Measurements from ENCODE around the gene ESPNL.
A peak's percentile ranks its signal among the peaks of the same experiment; 100 is the strongest.

Gene ESPNL

DNA sequence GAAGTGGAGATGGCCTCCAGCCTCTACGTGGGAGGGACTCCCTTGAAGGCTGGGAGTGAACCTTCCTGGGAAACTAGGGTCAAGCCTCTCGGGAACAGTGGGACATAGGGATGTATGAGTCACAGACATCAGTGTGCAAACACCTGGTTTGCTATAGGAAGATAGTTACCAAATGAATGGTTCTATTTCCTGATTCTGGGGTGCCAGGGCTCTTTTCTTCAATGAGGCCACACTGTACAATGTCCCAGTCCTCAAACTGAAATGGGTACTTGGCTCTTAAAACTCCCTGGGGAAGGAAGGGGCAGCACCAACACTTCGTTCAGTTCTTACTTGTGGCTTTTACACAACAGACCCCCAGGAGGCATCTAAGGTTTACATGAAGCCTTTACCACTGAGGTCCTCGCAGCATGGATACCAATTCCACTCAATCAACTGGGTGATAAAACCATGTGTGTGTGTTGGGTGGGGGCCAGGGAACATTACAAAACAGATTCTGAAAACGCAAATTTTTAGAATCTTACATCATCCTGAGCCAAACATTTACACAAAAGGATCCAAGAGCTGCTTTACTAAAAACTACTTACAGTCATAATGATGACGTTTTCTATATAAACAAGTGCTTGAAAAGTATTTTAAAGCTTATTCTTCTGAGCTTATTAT, 69.0 kb downstream of the ESPNL start:
- no peak for TF ChIP-seq GATA2 (IDR thresholded peaks at IDR 0.05; ENCODE audit: low read depth, low read length)
- no peak for TF ChIP-seq GATA3 (IDR thresholded peaks at IDR 0.05; ENCODE audit: low read depth, low read length)

DNA sequence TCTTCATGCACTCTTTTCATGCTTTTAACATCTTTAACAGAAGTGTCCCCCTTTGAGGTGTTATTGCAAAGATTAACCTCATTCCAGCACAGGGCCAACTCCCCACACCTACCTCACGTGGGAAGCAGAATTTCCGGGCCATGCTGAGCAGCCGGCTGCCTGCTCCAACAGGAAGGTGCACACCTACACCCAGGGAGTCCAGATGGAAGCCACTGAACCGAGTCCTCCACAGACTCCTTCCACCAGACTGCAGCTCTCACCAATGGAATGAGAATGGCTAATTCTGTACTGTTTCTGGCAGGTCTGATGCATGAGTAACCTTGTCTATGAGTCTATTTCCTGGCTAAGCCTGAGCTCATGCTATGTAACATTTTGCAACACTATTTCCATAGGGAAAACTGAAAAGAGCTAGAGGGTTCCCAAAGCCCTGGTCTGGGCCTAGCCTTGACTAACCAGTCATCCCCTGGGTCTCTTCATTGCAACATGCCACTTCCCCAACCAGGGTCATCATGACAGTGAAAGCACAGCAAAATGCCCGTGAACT, 69.6 kb downstream of the ESPNL start:
- TF ChIP-seq GATA3 (IDR thresholded peaks at IDR 0.05; ENCODE audit: low read depth, low read length) (no peak), GATA2 (IDR thresholded peaks at IDR 0.05; ENCODE audit: low read depth, low read length) (no peak)

DNA sequence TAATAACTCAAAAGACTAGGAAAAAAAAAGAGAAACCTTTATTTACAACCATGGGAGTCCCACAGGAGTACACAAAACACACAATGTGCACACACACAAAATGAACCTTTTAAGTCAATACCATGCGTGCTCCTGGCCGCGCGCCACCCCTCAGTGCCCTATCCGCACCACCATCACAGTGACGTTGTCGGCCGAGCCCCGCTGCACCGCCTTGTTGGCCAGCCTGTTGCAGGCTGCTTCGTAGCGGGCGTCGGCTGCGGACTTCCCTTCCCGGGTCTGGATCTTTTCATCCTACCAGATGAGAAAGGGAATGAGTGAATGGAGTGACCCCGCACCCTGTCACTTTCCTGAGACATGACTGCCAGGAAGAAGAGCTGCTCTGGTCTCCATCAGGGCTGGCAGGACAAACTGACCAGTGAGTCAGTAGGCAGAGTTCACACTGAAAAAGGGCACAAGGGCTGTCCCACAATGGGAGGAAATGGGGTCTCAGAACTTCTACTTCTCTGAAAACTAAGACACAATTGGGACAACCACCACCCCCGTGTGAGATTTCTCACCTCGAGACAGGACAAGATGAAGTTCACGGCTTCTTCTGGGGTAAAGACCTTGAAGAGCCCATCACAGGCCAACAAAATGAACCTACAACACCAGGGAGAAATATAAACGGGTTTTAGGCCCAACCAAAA, 70.4 kb downstream of the ESPNL start:
- TF ChIP-seq GATA3 (IDR thresholded peaks at IDR 0.05; ENCODE audit: low read depth, low read length) = no peak
- no peak for TF ChIP-seq GATA2 (IDR thresholded peaks at IDR 0.05; ENCODE audit: low read depth, low read length)

DNA sequence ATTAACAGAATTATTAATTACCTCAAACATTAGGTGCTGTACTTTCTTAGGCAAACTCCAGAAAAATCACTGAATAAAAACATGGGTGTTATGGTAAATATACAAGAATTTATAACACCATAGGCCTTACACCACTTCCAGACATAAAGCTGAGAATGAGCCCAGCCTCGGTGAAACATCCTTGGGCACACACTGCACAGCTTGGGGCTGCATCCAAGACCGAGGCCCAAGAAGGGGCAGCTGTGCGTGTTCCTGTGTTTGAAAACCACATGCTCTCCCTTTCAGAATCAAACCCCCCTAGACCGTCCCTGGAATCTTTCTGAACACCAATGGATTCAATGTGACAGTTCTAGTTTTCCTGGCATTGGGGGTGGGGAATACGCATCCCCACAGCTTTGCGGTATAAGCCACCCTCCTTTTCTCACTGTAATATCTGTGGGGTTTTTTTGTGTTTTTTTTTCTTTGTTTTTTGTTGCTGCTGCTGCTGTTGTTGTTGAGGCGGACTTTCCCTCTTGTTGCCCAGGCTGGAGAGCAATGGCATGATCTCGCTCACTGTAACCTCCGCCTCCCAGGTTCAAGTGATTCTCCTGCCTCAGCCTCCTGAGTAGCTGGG, 71.5 kb downstream of the ESPNL start:
- TF ChIP-seq GATA3 (IDR thresholded peaks at IDR 0.05; ENCODE audit: low read depth, low read length) (no peak), GATA2 (IDR thresholded peaks at IDR 0.05; ENCODE audit: low read depth, low read length) (no peak)

DNA sequence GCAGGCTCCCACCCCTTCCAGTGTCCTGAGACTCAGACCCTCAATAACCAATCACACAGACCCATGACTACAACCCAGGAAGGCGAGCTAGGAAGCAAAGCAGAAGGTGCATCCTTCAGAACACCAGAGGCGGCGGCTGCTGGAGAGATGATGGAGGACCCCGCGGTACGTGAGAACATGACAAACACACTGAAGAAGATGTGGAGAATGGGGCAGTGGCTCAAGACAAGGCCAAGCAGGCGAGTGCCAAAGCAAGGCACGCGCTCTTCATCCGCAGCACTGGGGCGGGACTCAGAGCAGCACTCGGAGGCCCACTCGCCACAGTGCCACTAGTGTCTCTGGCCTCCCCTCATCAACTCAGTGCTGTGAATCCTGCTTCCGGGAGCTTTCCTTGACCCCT, 72.3 kb downstream of the ESPNL start:
- TF ChIP-seq GATA3 (IDR thresholded peaks at IDR 0.05; ENCODE audit: low read depth, low read length) = no peak
- TF ChIP-seq GATA2 (IDR thresholded peaks at IDR 0.05; ENCODE audit: low read depth, low read length) = no peak

DNA sequence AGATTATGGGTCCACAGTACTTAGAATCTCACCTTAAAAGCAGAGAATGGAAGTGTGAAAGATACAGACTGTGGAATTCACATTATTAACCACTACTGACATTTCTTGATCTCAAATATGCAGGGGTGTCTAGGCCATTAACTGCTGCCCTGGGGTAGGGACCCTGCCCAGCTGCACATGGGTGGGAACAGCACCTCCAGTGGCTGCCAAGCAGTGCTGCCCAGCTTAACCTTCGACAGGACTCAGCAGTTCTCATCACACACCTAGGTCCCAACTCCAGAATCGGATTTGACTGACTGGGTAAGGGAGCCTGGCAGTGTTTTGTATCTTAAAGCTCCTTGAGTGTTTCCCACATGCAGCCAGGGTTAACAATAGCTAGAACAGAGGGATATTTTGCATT, 73.6 kb downstream of the ESPNL start:
- TF ChIP-seq GATA3 (IDR thresholded peaks at IDR 0.05; ENCODE audit: low read depth, low read length) (no peak), GATA2 (IDR thresholded peaks at IDR 0.05; ENCODE audit: low read depth, low read length) (no peak)

DNA sequence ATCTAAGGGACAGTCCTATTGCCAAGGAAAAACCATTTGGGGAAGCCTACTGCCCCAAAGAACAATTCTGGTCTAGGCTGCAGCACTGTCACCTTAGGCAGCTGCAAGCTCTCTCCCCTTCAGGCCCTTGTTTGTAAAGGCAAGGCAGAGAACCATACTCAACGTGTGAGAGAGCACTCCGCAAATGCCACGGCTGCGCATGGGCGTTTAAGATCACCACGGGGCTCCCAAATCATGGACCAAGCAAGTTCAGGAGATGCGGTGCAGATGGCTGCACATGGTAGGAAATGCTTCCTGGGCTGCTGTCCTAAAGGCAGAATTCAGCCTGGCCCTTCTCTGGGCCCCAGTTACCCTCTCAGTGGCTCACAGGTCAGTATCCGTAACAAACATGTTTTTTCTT, 74.2 kb downstream of the ESPNL start:
- TF ChIP-seq GATA3 (IDR thresholded peaks at IDR 0.05; ENCODE audit: low read depth, low read length) = no peak
- TF ChIP-seq GATA2 (IDR thresholded peaks at IDR 0.05; ENCODE audit: low read depth, low read length) = no peak

DNA sequence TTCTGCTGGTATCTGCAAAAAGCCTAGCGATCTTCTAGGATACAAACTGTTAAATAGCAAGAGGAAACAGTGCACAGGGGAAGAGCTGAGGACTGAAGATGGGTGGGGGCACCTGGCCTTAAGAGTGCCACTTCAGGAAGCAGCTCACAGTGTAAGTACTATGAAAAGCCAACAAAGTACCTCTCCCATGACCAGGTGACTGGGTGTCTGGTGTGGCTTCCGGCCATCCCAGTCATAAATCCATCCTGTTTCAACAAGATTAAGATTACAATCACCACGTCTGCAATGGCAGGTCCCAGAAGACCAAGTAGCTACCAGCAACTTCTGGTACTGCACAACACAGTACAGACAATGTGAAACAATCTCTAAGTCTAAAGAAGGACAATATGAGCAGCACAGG, 74.6 kb downstream of the ESPNL start:
- TF ChIP-seq GATA2 (IDR thresholded peaks at IDR 0.05; ENCODE audit: low read depth, low read length) (peak; percentile 63), GATA3 (IDR thresholded peaks at IDR 0.05; ENCODE audit: low read depth, low read length) (no peak)

DNA sequence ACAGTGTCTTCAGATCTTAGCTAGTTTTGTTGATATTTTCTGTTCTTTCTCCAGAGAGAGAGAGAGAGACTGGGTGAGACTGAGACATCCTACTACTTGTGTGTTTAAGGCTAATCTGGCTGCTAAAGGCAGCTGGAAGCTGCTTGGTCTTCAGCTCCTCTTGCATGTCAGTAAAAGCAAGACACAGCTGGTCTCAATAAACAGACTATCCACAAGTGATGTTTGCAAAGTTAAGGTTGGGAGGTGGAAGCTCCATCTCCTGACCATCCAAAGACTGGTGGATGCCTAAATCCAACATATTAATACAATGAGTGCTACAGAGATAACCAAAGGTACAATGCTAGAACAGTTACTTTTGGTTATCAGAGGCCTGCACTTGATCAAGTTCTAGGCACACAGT, 76.5 kb downstream of the ESPNL start:
- TF ChIP-seq GATA2 (IDR thresholded peaks at IDR 0.05; ENCODE audit: low read depth, low read length) = no peak
- TF ChIP-seq GATA3 (IDR thresholded peaks at IDR 0.05; ENCODE audit: low read depth, low read length) = no peak

DNA sequence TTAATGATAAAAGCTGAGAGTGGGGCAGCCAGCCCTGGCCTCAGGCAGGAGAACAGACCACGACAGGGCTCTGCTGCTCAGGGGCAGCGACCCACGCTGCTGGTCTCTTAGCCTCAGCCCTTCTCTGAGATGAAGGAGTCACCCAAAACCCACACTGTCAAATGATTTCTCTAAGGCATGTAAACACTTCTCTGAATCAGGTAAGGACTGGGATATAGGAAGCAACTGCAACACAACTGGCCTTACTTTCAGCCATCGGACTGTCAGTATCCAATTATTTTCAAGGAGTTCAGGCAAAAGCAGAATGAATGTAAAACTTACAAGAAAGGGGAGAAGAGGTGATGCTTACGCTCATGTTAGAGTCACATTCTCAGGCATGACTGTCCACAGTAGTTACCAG, 80.4 kb downstream of the ESPNL start:
- TF ChIP-seq GATA2 (IDR thresholded peaks at IDR 0.05; ENCODE audit: low read depth, low read length) = no peak
- no peak for TF ChIP-seq GATA3 (IDR thresholded peaks at IDR 0.05; ENCODE audit: low read depth, low read length)

DNA sequence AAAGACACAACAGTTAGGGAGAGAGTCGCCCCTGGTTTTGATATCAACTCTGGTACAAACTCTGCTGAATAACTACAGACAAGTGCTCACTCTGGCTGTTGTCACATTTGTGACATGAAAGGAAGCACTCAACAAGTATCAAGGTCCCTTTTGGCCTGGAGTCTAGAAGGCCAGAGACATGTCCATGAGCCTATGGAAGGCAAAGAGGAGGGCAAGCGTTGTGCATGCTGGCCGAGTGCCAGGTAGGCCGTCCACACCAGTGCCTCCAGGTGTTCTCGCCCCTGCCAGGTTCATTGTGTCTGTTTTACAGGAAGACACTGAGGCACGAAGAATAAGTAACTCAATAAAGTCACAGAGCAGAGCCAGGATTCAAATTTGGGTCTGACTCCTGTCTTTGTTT, 82.2 kb downstream of the ESPNL start:
- no peak for TF ChIP-seq GATA2 (IDR thresholded peaks at IDR 0.05; ENCODE audit: low read depth, low read length)
